HepG2 (cell line): Measurements from ENCODE around the gene SFXN1. TPM values are rescaled to one million over a fixed set of nuclear protein-coding genes. Genes with fewer than 3 reads are reported as not detected.

ENCODE experiments used
- CBX2 ChIP-seq, 2 experiments: fragments of 200-600 bp in 1 of 2; sonication (generic); formaldehyde crosslinking in 1 of 2; IDR thresholded peaks; 2 replicates each; pipeline versions ENCODE4 v1.7.0 to v1.8.1; 2018 to 2022; ENCODE audit warnings: low read depth in 2 of 2, low read length in 1 of 2, mild to moderate bottlenecking in 1 of 2, missing genetic modification reagents in 1 of 2
- CHD2 ChIP-seq: IDR thresholded peaks from 2 replicates; pipeline ENCODE4 v1.6.1; 2011; ENCODE audit warnings: low read depth, low read length, improper control_type of control experiment
- FLYWCH1 ChIP-seq: sonication (generic); formaldehyde crosslinking; IDR thresholded peaks from 2 replicates; pipeline ENCODE4 v1.8.1; 2023; ENCODE audit warnings: mild to moderate bottlenecking, missing genetic modification reagents
- REXO4 ChIP-seq: sonication (generic); formaldehyde crosslinking; IDR thresholded peaks from 2 replicates; pipeline ENCODE4 v1.8.0; 2022; ENCODE audit warnings: missing genetic modification reagents, mild to moderate bottlenecking, borderline replicate concordance
- SCMH1 ChIP-seq: sonication (generic); formaldehyde crosslinking; IDR thresholded peaks from 2 replicates; pipeline ENCODE4 v1.9.0; 2021; ENCODE audit warnings: missing genetic modification reagents, mild to moderate bottlenecking, borderline replicate concordance
- SOX13 ChIP-seq, 3 experiments: fragments of 450-650 bp in 1 of 3; sonication (generic) in 1 of 3; formaldehyde crosslinking in 1 of 3; IDR thresholded peaks in 2 of 3; conservative IDR thresholded peaks in 1 of 3; 2 replicates each; pipeline versions ENCODE4 v1.5.0 to v1.6.1; 2016 to 2020; ENCODE audit warnings: antibody characterized with exemption in 1 of 3, mild to moderate bottlenecking in 1 of 3, missing compliant biosample characterization in 1 of 3, missing genetic modification reagents in 1 of 3, moderate library complexity in 1 of 3
- SP140L ChIP-seq: sonication (generic); formaldehyde crosslinking; IDR thresholded peaks from 2 replicates; pipeline ENCODE4 v1.4.0; 2020; ENCODE audit warnings: missing genetic modification reagents, borderline replicate concordance
- SP4 ChIP-seq: sonication (generic); formaldehyde crosslinking; IDR thresholded peaks from 2 replicates; pipeline ENCODE4 v1.8.1; 2023; ENCODE audit warnings: mild to moderate bottlenecking, missing genetic modification reagents
- SSRP1 ChIP-seq: IDR thresholded peaks from 2 replicates; pipeline ENCODE4 v1.6.1; 2016; ENCODE audit warnings: control low read depth
- STAG1 ChIP-seq: sonication (generic); formaldehyde crosslinking; IDR thresholded peaks from 2 replicates; pipeline ENCODE4 v1.4.0; 2020; ENCODE audit warnings: missing genetic modification reagents
- TOPORS ChIP-seq: sonication (generic); formaldehyde crosslinking; IDR thresholded peaks from 2 replicates; pipeline ENCODE4 v1.8.0; 2023; ENCODE audit warnings: mild to moderate bottlenecking, missing genetic modification reagents
- ZEB1 ChIP-seq: IDR thresholded peaks from 2 replicates; pipeline ENCODE4 v1.6.1; 2012; ENCODE audit warnings: mild to moderate bottlenecking, low read depth, inconsistent platforms; ENCODE audit not compliant: insufficient replicate concordance
- ZNF207 ChIP-seq: fragments of 450-650 bp; IDR thresholded peaks from 2 replicates; pipeline ENCODE4 v1.6.1; 2016; ENCODE audit warnings: antibody characterized with exemption, borderline replicate concordance
- ZNF251 ChIP-seq: sonication (generic); formaldehyde crosslinking; IDR thresholded peaks from 2 replicates; pipeline ENCODE4 v1.9.0; 2021; ENCODE audit warnings: mild to moderate bottlenecking, missing genetic modification reagents
- ZNF274 ChIP-seq: sonication (generic); formaldehyde crosslinking; IDR thresholded peaks from 2 replicates; pipeline ENCODE4 v1.5.1; 2020; ENCODE audit warnings: mild to moderate bottlenecking, missing genetic modification reagents
- ZNF292 ChIP-seq: sonication (generic); formaldehyde crosslinking; IDR thresholded peaks from 2 replicates; pipeline ENCODE4 v1.8.1; 2022; ENCODE audit warnings: mild to moderate bottlenecking, low read depth, missing genetic modification reagents, borderline replicate concordance
- ZNF468 ChIP-seq: sonication (generic); formaldehyde crosslinking; IDR thresholded peaks from 2 replicates; pipeline ENCODE4 v1.8.0; 2022; ENCODE audit warnings: mild to moderate bottlenecking, moderate library complexity, missing genetic modification reagents
- ZNF607 ChIP-seq: sonication (generic); formaldehyde crosslinking; IDR thresholded peaks from 2 replicates; pipeline ENCODE4 v1.5.1; 2020; ENCODE audit warnings: missing genetic modification reagents, mild to moderate bottlenecking, borderline replicate concordance
- ZNF670 ChIP-seq: sonication (generic); formaldehyde crosslinking; IDR thresholded peaks from 2 replicates; pipeline ENCODE4 v1.8.0; 2022; ENCODE audit warnings: mild to moderate bottlenecking, missing genetic modification reagents, borderline replicate concordance
- ZNF724P ChIP-seq: sonication (generic); formaldehyde crosslinking; IDR thresholded peaks from 2 replicates; pipeline ENCODE4 v1.8.0; 2022; ENCODE audit warnings: missing genetic modification reagents, borderline replicate concordance
- ZNF75D ChIP-seq: sonication (generic); formaldehyde crosslinking; IDR thresholded peaks from 2 replicates; pipeline ENCODE4 v1.8.1; 2023; ENCODE audit warnings: missing genetic modification reagents, mild to moderate bottlenecking, borderline replicate concordance
- polyA plus RNA-seq, 8 experiments: library from polyadenylated mRNA; depleted of rRNA in 3 of 8; stranded (reverse) in 7 of 8; unstranded in 1 of 8; fragments of >200 nt; fragmentation: Illumina TruSeq in 4 of 8; extraction: Trizol in 4 of 8; gene quantifications; 2 replicates each; pipeline versions ENCODE4 v1.2.1 to v1.2.3, GENCODE V29; 2011 to 2016; ENCODE audit warnings: low read depth in 4 of 8, missing spikeins in 1 of 8, mixed read lengths in 1 of 8; ENCODE audit not compliant: insufficient read depth in 1 of 8
- total RNA-seq, 5 experiments: library from RNA; depleted of rRNA; stranded (reverse); fragments of >200 nt; fragmentation: Illumina TruSeq; extraction: Trizol; gene quantifications; 2 replicates each; pipeline ENCODE4 v1.2.3, GENCODE V29; 2016; ENCODE audit warnings: low read depth in 1 of 5
- TF ChIP-seq, protein P1 (sequence below): sonication (generic); formaldehyde crosslinking; IDR thresholded peaks from 2 replicates; pipeline ENCODE4 v1.9.0; 2021; ENCODE audit warnings: missing genetic modification reagents, borderline replicate concordance
- TF ChIP-seq, protein P2 (sequence below): sonication (generic); formaldehyde crosslinking; IDR thresholded peaks from 2 replicates; pipeline ENCODE4 v1.4.0; 2020; ENCODE audit warnings: missing genetic modification reagents
- TF ChIP-seq, protein P3 (sequence below): sonication (generic); formaldehyde crosslinking; IDR thresholded peaks from 2 replicates; pipeline ENCODE4 v1.8.1; 2023; ENCODE audit warnings: mild to moderate bottlenecking, missing genetic modification reagents, borderline replicate concordance
- TF ChIP-seq, protein P4 (sequence below): sonication (generic); formaldehyde crosslinking; IDR thresholded peaks from 2 replicates; pipeline ENCODE4 v1.4.0; 2020; ENCODE audit warnings: missing genetic modification reagents, borderline replicate concordance

SFXN1 gene
- total and polyA plus RNA-seq, 2 of the 13 experiments (the other 11 are each of a cell fraction or from before 2014, with no cell fraction given) = 122 to 135 TPM

DNA sequence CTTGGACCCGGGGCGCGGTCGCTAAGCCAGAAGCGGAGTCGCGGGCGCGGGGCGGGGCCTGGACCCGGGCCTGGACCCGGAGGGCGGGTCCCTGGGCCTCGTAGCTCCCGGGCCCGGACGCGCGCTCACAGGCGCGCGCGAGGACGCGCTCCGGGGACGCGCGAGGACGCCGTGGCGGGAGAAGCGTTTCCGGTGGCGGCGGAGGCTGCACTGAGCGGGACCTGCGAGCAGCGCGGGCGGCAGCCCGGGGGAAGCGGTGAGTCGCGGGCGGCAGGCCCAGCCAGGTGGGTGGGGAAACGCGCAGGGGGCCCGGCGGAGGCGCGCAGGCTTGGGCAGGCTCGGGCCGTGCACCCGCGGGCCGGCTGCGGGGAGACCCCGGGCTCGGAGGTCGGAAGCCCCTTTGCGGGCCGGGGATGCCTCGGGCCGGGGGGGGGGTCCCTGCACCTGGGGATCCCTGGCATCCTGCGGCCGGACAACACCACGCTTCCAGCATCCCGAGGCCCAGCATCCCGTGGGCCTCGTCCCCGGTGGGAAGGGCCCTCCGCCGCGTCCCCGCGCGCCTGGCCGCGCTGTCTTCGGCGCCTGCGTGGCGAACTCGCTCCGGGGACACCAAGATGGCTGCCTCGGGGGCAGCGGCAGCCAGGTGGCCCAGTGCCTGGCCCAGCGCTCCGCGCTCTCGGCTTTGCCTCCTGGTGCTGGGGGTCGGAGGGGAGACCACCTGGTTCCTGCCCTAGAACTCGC lies at the start of gene SFXN1 (continued):
- no peak for TF ChIP-seq SP140L (CRISPR knock-in tag)
- TF ChIP-seq, protein P1, sequence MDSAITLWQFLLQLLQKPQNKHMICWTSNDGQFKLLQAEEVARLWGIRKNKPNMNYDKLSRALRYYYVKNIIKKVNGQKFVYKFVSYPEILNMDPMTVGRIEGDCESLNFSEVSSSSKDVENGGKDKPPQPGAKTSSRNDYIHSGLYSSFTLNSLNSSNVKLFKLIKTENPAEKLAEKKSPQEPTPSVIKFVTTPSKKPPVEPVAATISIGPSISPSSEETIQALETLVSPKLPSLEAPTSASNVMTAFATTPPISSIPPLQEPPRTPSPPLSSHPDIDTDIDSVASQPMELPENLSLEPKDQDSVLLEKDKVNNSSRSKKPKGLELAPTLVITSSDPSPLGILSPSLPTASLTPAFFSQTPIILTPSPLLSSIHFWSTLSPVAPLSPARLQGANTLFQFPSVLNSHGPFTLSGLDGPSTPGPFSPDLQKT = no peak
- no peak for TF ChIP-seq REXO4 (CRISPR knock-in tag)
- TF ChIP-seq ZNF724P = no peak
- no peak; the same call in 1 of the 2 replicates for TF ChIP-seq SP4 (CRISPR knock-in tag)
- TF ChIP-seq SCMH1 (CRISPR knock-in tag) = no peak
- TF ChIP-seq ZNF207 = no peak
- TF ChIP-seq ZNF670 = no peak; the same call in 1 of the 2 replicates
- no peak for TF ChIP-seq SOX13 (IDR thresholded peaks at IDR 0.05)
- no peak for TF ChIP-seq SOX13 (CRISPR knock-in tag; conservative IDR thresholded peaks at IDR 0.05 in 1 of 2, IDR thresholded peaks at IDR 0.05 in 1 of 2)
- TF ChIP-seq, protein P2, sequence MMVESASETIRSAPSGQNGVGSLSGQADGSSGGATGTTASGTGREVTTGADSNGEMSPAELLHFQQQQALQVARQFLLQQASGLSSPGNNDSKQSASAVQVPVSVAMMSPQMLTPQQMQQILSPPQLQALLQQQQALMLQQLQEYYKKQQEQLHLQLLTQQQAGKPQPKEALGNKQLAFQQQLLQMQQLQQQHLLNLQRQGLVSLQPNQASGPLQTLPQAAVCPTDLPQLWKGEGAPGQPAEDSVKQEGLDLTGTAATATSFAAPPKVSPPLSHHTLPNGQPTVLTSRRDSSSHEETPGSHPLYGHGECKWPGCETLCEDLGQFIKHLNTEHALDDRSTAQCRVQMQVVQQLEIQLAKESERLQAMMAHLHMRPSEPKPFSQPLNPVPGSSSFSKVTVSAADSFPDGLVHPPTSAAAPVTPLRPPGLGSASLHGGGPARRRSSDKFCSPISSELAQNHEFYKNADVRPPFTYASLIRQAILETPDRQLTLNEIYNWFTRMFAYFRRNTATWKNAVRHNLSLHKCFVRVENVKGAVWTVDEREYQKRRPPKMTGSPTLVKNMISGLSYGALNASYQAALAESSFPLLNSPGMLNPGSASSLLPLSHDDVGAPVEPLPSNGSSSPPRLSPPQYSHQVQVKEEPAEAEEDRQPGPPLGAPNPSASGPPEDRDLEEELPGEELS (CRISPR knock-in tag) = no peak
- no peak for TF ChIP-seq ZEB1
- 0 out of 2 replicates have a peak, but pooled peaks have one; percentile 55 for TF ChIP-seq FLYWCH1
- TF ChIP-seq ZNF607 (CRISPR knock-in tag) = no peak; the same call in 1 of the 2 replicates
- TF ChIP-seq, protein P3, sequence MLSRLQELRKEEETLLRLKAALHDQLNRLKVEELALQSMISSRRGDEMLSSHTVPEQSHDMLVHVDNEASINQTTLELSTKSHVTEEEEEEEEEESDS (CRISPR knock-in tag) = no peak
- TF ChIP-seq, protein P4, sequence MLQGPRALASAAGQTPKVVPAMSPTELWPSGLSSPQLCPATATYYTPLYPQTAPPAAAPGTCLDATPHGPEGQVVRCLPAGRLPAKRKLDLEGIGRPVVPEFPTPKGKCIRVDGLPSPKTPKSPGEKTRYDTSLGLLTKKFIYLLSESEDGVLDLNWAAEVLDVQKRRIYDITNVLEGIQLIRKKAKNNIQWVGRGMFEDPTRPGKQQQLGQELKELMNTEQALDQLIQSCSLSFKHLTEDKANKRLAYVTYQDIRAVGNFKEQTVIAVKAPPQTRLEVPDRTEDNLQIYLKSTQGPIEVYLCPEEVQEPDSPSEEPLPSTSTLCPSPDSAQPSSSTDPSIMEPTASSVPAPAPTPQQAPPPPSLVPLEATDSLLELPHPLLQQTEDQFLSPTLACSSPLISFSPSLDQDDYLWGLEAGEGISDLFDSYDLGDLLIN (CRISPR knock-in tag) = no peak
- TF ChIP-seq ZNF292 (CRISPR knock-in tag) = no peak
- no peak for TF ChIP-seq SSRP1 (CRISPR knock-in tag)
- no peak for TF ChIP-seq ZNF274 (CRISPR knock-in tag)
- TF ChIP-seq ZNF75D (CRISPR knock-in tag) = no peak
- no peak; the same call in 1 of the 2 replicates for TF ChIP-seq TOPORS
- TF ChIP-seq CBX2 (IDR thresholded peaks at IDR 0.05; ENCODE audit: low read depth, low read length) = no peak
- no peak for TF ChIP-seq CBX2 (CRISPR knock-in tag; IDR thresholded peaks at IDR 0.05; ENCODE audit: low read depth)
- no peak for TF ChIP-seq CHD2
- TF ChIP-seq STAG1 (CRISPR knock-in tag) = 0 out of 2 replicates have a peak, but pooled peaks have one; percentile 2
- TF ChIP-seq ZNF251 (CRISPR knock-in tag) = no peak
- no peak for TF ChIP-seq ZNF468
